Activated CD4-positive, alpha-beta memory T cell treated with anti-CD3 and anti-CD28 coated beads, Interleukin-2, amount 10 ng/mL, durations not matched to agents 7 days and 5 days (primary cell): ENCODE results near the gene ZDHHC22. TPM values are rescaled to one million over a fixed set of nuclear protein-coding genes. Genes with fewer than 3 reads are reported as not detected.

Experiments
- total RNA-seq, 2 experiments: library from RNA; stranded (reverse); gene quantifications; one replicate each; pipeline ENCODE4 v1.2.3, GENCODE V29; 2021

ZDHHC22 gene
- total RNA-seq, 2 experiments from 2014 or later, result not detected

Other genes with a start within 250 kb of the ZDHHC22 start
- gene IRF2BPL, start 113.1 kb downstream of the ZDHHC22 start, total RNA-seq, result 10 to 100 TPM; 39.0 to 39.3 TPM
- gene CIPC, start 43.5 kb downstream of the ZDHHC22 start, total RNA-seq, result 10 to 100 TPM in 1 of 2 experiments, 1 to 10 TPM in 1; 9.6 to 12.8 TPM
- 1 to 10 TPM; 1.5 to 1.9 TPM for gene TMEM63C, start 40.0 kb upstream of the ZDHHC22 start, total RNA-seq
- gene NGB, start 129.4 kb upstream of the ZDHHC22 start, total RNA-seq, result not detected
- gene POMT2, start 179.1 kb upstream of the ZDHHC22 start, total RNA-seq, result 10 to 100 TPM; 10.5 to 16.1 TPM
- gene GSTZ1, start 179.2 kb upstream of the ZDHHC22 start, total RNA-seq, result 10 to 100 TPM; 18.1 to 18.4 TPM
- 10 to 100 TPM; 21.2 to 22.2 TPM for gene TMED8, start 235.3 kb upstream of the ZDHHC22 start, total RNA-seq
- gene SAMD15, start 235.6 kb upstream of the ZDHHC22 start, total RNA-seq, result under 1 TPM in 1 of 2 experiments, not detected in 1; 0.25 TPM